IPS-20b (cell line): Measurements from ENCODE around the gene ASTN2.

Experiments
- H3K27ac ChIP-seq: one replicate; pipeline ENCODE4 v1.5.1; 2013; ENCODE audit warnings: low read length
- H3K27me3 ChIP-seq: 2 replicates; pipeline ENCODE4 v1.6.1; 2013; ENCODE audit warnings: mild to moderate bottlenecking, low read length, inconsistent platforms; ENCODE audit not compliant: insufficient read depth
- H3K36me3 ChIP-seq: 2 replicates; pipeline ENCODE4 v1.6.1; 2013; ENCODE audit warnings: low read depth, mild to moderate bottlenecking, inconsistent platforms, low read length, moderate library complexity; ENCODE audit not compliant: insufficient read depth
- H3K4me1 ChIP-seq: 2 replicates; pipeline ENCODE4 v1.6.1; 2013; ENCODE audit warnings: mild to moderate bottlenecking, control low read depth, inconsistent platforms, low read length, moderate library complexity; ENCODE audit not compliant: insufficient read depth
- H3K4me3 ChIP-seq: 2 replicates; pipeline ENCODE4 v1.5.1; 2013; ENCODE audit warnings: mild to moderate bottlenecking, low read length, inconsistent platforms
- H3K9ac ChIP-seq: 2 replicates; pipeline ENCODE4 v1.6.1; 2013; ENCODE audit warnings: low read depth, mild to moderate bottlenecking, inconsistent platforms, low read length, moderate library complexity
- H3K9me3 ChIP-seq: 2 replicates; pipeline ENCODE4 v1.6.1; 2013; ENCODE audit warnings: mild to moderate bottlenecking, low read depth, low read length, inconsistent platforms; ENCODE audit not compliant: insufficient read depth

Gene ASTN2

GRCh38 chr9:117354997-117355396, 59.9 kb downstream of the ASTN2 start:
- Histone ChIP-seq H3K9ac (no peak overlapping the region), H3K27ac (no peak overlapping the region), H3K9me3 (no peaks in the 10 kb centered on the region), H3K4me3 (no peak overlapping the region), H3K36me3 (no peaks in the 10 kb centered on the region), H3K27me3 (no peaks in the 10 kb centered on the region), H3K4me1 (peaks cover 7% of the 10 kb centered on the region; the same call in 1 of the 2 replicates)

- H3K27ac ChIP-seq: no peak overlapping the region
- no peak overlapping the region for H3K9ac ChIP-seq
- no peak overlapping the region for H3K4me3 ChIP-seq
- no peaks in the 10 kb centered on the region for H3K9me3 ChIP-seq
- peaks cover 7% of the 10 kb centered on the region; the same call in 1 of the 2 replicates for H3K4me1 ChIP-seq
- no peaks in the 10 kb centered on the region for H3K27me3 ChIP-seq
- H3K36me3 ChIP-seq: no peaks in the 10 kb centered on the region
Measured at GRCh38 chr9:117354244-117354847, 60.5 kb downstream of the ASTN2 start.

DNA sequence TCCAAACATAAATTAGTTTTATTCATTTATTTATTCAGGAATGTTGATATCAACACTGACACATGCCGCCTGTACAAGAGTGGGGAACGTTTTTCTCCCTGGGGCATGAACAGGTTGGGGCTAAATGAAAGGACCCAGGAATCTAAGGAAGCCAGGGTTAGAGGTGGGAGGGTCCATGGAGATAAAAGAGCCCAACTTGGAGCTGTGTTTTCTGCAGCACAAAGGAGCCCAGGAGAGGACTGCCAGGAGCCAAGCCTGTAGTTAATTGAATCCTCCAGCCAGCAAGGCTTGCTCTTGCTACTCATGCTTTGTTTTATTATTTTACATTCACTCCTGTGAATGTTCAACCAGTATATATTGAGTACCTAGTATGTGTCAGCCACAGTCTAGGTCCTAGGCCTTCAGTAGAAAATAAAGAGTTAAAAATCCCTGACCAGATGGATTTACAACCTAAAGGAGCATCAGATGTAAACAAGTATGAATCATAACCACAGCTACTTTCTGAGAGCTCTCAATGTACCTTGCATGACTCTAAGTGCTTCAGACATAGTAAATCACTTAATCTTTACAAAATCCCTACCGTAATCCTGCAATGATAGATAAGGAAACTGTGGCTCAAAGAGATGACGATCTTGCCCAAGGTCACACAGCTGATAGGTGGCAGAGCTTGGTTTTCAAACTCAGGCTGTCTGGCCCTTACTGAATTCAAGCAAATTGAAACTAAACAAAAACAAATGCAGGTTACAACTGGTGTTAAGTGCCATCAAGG, 69.8 kb downstream of the ASTN2 start:
- Histone ChIP-seq H3K27ac (no peak overlapping the region), H3K9me3 (no peaks in the 10 kb centered on the region), H3K9ac (no peak overlapping the region), H3K27me3 (no peaks in the 10 kb centered on the region), H3K36me3 (no peaks in the 10 kb centered on the region), H3K4me3 (no peak overlapping the region), H3K4me1 (peaks cover 13% of the 10 kb centered on the region; the same call in 1 of the 2 replicates)

GRCh38 chr9:117343427-117343826, 71.4 kb downstream of the ASTN2 start:
- Histone ChIP-seq H3K9me3 (no peaks in the 10 kb centered on the region), H3K9ac (no peak overlapping the region), H3K27me3 (no peaks in the 10 kb centered on the region), H3K27ac (no peak overlapping the region), H3K36me3 (no peaks in the 10 kb centered on the region), H3K4me1 (peaks cover 13% of the 10 kb centered on the region; the same call in 1 of the 2 replicates), H3K4me3 (no peak overlapping the region)

DNA sequence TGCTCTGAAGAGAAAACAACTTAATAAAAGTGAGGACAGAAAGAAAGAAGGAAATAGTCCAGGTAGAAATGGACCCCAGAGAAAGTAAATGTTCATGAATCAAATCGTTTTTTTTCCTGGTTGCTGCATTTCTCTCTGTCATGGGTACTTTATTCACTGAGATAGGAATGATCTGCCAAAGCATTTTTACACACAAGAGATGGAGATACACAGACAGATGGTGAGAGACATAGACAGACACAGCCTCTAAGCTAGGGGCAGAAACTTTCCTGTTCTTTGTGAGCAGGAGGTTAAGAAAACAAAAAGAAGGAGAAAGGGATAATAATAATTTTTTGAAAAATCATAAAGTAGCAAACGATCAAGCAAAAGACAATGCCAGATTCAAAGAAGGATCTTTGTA, 73.7 kb downstream of the ASTN2 start:
- Histone ChIP-seq H3K36me3 (no peaks in the 10 kb centered on the region), H3K9me3 (no peaks in the 10 kb centered on the region), H3K27ac (no peak overlapping the region), H3K4me3 (no peak overlapping the region), H3K27me3 (no peaks in the 10 kb centered on the region), H3K9ac (no peak overlapping the region), H3K4me1 (peaks cover 13% of the 10 kb centered on the region; the same call in 1 of the 2 replicates)

- H3K27me3 ChIP-seq: no peaks in the 10 kb centered on the region
- no peak overlapping the region for H3K4me3 ChIP-seq
- H3K9ac ChIP-seq: no peak overlapping the region
- peaks cover 12% of the 10 kb centered on the region; the same call in 1 of the 2 replicates for H3K4me1 ChIP-seq
- H3K36me3 ChIP-seq: no peaks in the 10 kb centered on the region
- H3K9me3 ChIP-seq: no peaks in the 10 kb centered on the region
- H3K27ac ChIP-seq: no peak overlapping the region
Measured at GRCh38 chr9:117340422-117340821, 74.4 kb downstream of the ASTN2 start.

DNA sequence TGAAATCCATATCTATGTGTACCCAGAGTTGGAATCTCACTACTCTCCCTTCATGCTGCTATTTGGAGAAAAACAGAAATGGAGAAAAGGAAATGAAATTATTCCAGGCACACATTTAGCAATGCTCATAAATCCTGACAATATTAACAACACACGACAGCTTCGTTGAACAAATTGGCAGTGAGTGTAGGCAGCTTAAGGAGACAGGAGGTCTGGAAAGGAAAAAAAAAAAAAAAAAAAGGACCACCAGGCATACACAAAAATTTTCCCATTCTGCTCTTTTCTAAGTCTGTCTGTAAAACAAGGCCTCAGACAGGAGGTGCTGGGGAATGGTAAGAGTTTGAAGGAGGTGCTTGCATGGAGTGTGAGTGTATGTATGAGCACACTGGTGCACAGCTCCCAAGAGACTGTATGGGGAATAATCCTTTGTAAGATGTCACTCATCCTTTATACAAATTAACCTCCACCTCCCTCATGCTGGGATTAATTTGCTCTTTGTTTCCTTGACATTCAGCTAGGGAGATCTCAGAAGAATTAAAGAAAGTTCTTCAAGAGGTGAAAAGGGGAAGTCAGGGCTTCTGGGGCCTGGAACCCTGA, 78.9 kb downstream of the ASTN2 start:
- Histone ChIP-seq H3K36me3 (no peaks in the 10 kb centered on the region), H3K4me1 (no peaks in the 10 kb centered on the region), H3K9ac (no peak overlapping the region), H3K27me3 (no peaks in the 10 kb centered on the region), H3K9me3 (no peaks in the 10 kb centered on the region), H3K4me3 (no peak overlapping the region), H3K27ac (no peak overlapping the region)

GRCh38 chr9:117334101-117334500, 80.8 kb downstream of the ASTN2 start:
- H3K4me3 ChIP-seq: no peak overlapping the region
- H3K27me3 ChIP-seq: no peaks in the 10 kb centered on the region
- H3K4me1 ChIP-seq: no peaks in the 10 kb centered on the region
- H3K9ac ChIP-seq: no peak overlapping the region
- no peaks in the 10 kb centered on the region for H3K36me3 ChIP-seq
- H3K9me3 ChIP-seq: no peaks in the 10 kb centered on the region
- H3K27ac ChIP-seq: no peak overlapping the region

DNA sequence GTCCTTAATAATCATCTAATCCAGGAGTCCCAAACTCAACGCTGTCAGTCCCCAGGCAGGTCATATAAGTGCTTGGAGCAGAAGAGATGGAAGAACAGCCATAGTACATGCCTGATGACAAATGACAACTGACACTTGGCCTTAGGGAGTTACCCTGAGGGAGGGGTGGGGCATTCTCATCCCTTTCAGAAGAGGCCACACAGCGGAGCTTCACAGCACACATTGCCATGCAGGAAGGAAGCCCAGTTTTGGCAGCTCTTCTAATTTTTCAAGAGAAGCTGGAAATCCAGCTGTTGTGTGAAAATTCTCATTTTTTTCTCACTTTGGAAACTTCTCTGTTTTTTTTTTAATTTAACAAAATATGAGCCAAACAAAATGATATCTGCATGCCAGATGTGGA, 89.0 kb downstream of the ASTN2 start:
- H3K27ac ChIP-seq: no peak overlapping the region
- no peak overlapping the region for H3K9ac ChIP-seq
- no peaks in the 10 kb centered on the region for H3K9me3 ChIP-seq
- no peak overlapping the region for H3K4me3 ChIP-seq
- H3K4me1 ChIP-seq: no peaks in the 10 kb centered on the region
- H3K27me3 ChIP-seq: no peaks in the 10 kb centered on the region
- no peaks in the 10 kb centered on the region for H3K36me3 ChIP-seq

GRCh38 chr9:117325110-117325731, 89.6 kb downstream of the ASTN2 start:
- no peaks in the 10 kb centered on the region for H3K36me3 ChIP-seq
- no peak overlapping the region for H3K27ac ChIP-seq
- H3K27me3 ChIP-seq: no peaks in the 10 kb centered on the region
- H3K9ac ChIP-seq: no peak overlapping the region
- no peak overlapping the region for H3K4me3 ChIP-seq
- H3K4me1 ChIP-seq: no peaks in the 10 kb centered on the region
- H3K9me3 ChIP-seq: no peaks in the 10 kb centered on the region

GRCh38 chr9:117323390-117323789, 91.5 kb downstream of the ASTN2 start:
- H3K4me1 ChIP-seq: no peaks in the 10 kb centered on the region
- H3K9ac ChIP-seq: no peak overlapping the region
- H3K27ac ChIP-seq: no peak overlapping the region
- no peak overlapping the region for H3K4me3 ChIP-seq
- H3K27me3 ChIP-seq: no peaks in the 10 kb centered on the region
- no peaks in the 10 kb centered on the region for H3K36me3 ChIP-seq
- no peaks in the 10 kb centered on the region for H3K9me3 ChIP-seq
